Trophoblast cell (in vitro differentiated cells and primary cell): ENCODE measurements around the gene NCAM1.

Source experiments
- DNase-seq, 2 donors: peaks; one replicate each; pipeline ENCODE4 v3.0.0-alpha.2; 2016
- H2AFZ ChIP-seq: 2 replicates; pipeline ENCODE4 v1.6.1; 2013; ENCODE audit warnings: low read length, moderate library complexity, mild to moderate bottlenecking; ENCODE audit not compliant: insufficient read depth, poor library complexity
- H2AK5ac ChIP-seq: 2 replicates; pipeline ENCODE4 v1.6.1; 2013; ENCODE audit warnings: mild to moderate bottlenecking, low read length
- H2BK120ac ChIP-seq: 2 replicates; pipeline ENCODE4 v1.6.1; 2013; ENCODE audit warnings: low read length, mild to moderate bottlenecking, moderate library complexity; ENCODE audit not compliant: insufficient read depth, poor library complexity
- H2BK12ac ChIP-seq: 2 replicates; pipeline ENCODE4 v1.6.1; 2013; ENCODE audit warnings: mild to moderate bottlenecking, low read length, moderate library complexity
- H2BK5ac ChIP-seq: 2 replicates; pipeline ENCODE4 v1.6.1; 2013; ENCODE audit warnings: low read length, low read depth, moderate library complexity, mild to moderate bottlenecking; ENCODE audit not compliant: poor library complexity
- H3K14ac ChIP-seq: 2 replicates; pipeline ENCODE4 v1.6.1; 2013; ENCODE audit warnings: mild to moderate bottlenecking, low read length
- H3K18ac ChIP-seq: 2 replicates; pipeline ENCODE4 v1.6.1; 2013; ENCODE audit warnings: mild to moderate bottlenecking, low read length
- H3K23ac ChIP-seq: 2 replicates; pipeline ENCODE4 v1.6.1; 2013; ENCODE audit warnings: low read length
- H3K27ac ChIP-seq: 2 replicates; pipeline ENCODE4 v1.5.1; 2013; ENCODE audit warnings: low read depth, mild to moderate bottlenecking, inconsistent platforms, low read length, moderate library complexity
- H3K27me3 ChIP-seq: 2 replicates; pipeline ENCODE4 v1.6.1; 2013; ENCODE audit warnings: inconsistent platforms, mild to moderate bottlenecking, low read length, moderate library complexity; ENCODE audit not compliant: insufficient read depth
- H3K36me3 ChIP-seq, 2 experiments: 1 replicate in 1 of 2; 2 replicates in 1 of 2; pipeline ENCODE4 v1.6.1; 2013; ENCODE audit warnings: low read length in 2 of 2, mild to moderate bottlenecking in 2 of 2, moderate library complexity in 1 of 2; ENCODE audit not compliant: insufficient read depth in 2 of 2, control insufficient read depth in 1 of 2
- H3K4ac ChIP-seq: 2 replicates; pipeline ENCODE4 v1.6.1; 2013; ENCODE audit warnings: low read depth, mild to moderate bottlenecking, low read length, moderate library complexity
- H3K4me1 ChIP-seq, 2 experiments: 1 replicate in 1 of 2; 2 replicates in 1 of 2; pipeline ENCODE4 v1.6.1; 2013; ENCODE audit warnings: low read length in 2 of 2, mild to moderate bottlenecking in 2 of 2, moderate library complexity in 1 of 2; ENCODE audit not compliant: insufficient read depth in 2 of 2, control insufficient read depth in 1 of 2
- H3K4me2 ChIP-seq: 2 replicates; pipeline ENCODE4 v1.6.1; 2013; ENCODE audit warnings: inconsistent platforms, mild to moderate bottlenecking, low read length, moderate library complexity
- H3K4me3 ChIP-seq: 2 replicates; pipeline ENCODE4 v1.5.1; 2013; ENCODE audit warnings: mild to moderate bottlenecking, low read depth, low read length, inconsistent platforms
- H3K79me1 ChIP-seq: one replicate; pipeline ENCODE4 v1.6.1; 2013; ENCODE audit warnings: low read length
- H3K79me2 ChIP-seq: 2 replicates; pipeline ENCODE4 v1.6.1; 2013; ENCODE audit warnings: low read length, mild to moderate bottlenecking; ENCODE audit not compliant: control insufficient read depth, insufficient read depth, poor library complexity
- H3K9ac ChIP-seq: 2 replicates; pipeline ENCODE4 v1.6.1; 2013; ENCODE audit warnings: mild to moderate bottlenecking, low read length
- H3K9me3 ChIP-seq: 2 replicates; pipeline ENCODE4 v1.6.1; 2013; ENCODE audit warnings: low read depth, mild to moderate bottlenecking, control low read depth, inconsistent platforms, low read length; ENCODE audit not compliant: insufficient read depth
- H4K12ac ChIP-seq: 2 replicates; pipeline ENCODE4 v1.6.1; 2013; ENCODE audit warnings: low read depth, mild to moderate bottlenecking, low read length, moderate library complexity
- H4K8ac ChIP-seq: 2 replicates; pipeline ENCODE4 v1.6.1; 2013; ENCODE audit warnings: low read depth, mild to moderate bottlenecking, low read length, moderate library complexity
- H4K91ac ChIP-seq: one replicate; pipeline ENCODE4 v1.6.1; 2013; ENCODE audit warnings: low read depth, mild to moderate bottlenecking, low read length, moderate library complexity
- WGBS: extraction: QIAGEN DNeasy Blood & Tissue Kit; methylation state at CpG from one replicate; pipeline ENCODE4 v1.1.7; 2013; ENCODE audit warnings: missing lambda C conversion rate; ENCODE audit not compliant: insufficient read length, insufficient coverage; ENCODE audit errors: extremely low coverage; 5-methylcytosine and 5-hydroxymethylcytosine counted together

The NCAM1 gene

GRCh38 chr11:113271551-113272245 lies 310.5 kb downstream of the NCAM1 start:
- Histone ChIP-seq H3K9ac (no peak overlapping the region), H2AFZ (no peak overlapping the region), H3K36me3 (no peaks in the 10 kb centered on the region), H3K18ac (no peak overlapping the region), H3K4me3 (no peak overlapping the region), H2BK12ac (no peak overlapping the region), H3K9me3 (peaks cover 1% of the 10 kb centered on the region), H3K79me2 (no peaks in the 10 kb centered on the region), H3K27me3 (no peaks in the 10 kb centered on the region), H3K4me2 (no peak overlapping the region), H2BK5ac (no peak overlapping the region), H4K91ac (no peak overlapping the region), H3K14ac (no peak overlapping the region), H4K8ac (no peak overlapping the region), H2BK120ac (no peak overlapping the region), H4K12ac (no peak overlapping the region), H3K4me1 (no peaks in the 10 kb centered on the region), H3K4ac (no peak overlapping the region), H3K27ac (no peak overlapping the region), H3K23ac (no peak overlapping the region), H2AK5ac (no peak overlapping the region), H3K79me1 (no peaks in the 10 kb centered on the region)
- no CpG with 5 or more reads among the region's 14 CpGs for WGBS
- no peak for DNase-seq

- no peak overlapping the region for H3K4me2 ChIP-seq
- DNase-seq = no peak
- H2BK5ac ChIP-seq = no peak overlapping the region
- no peak overlapping the region for H3K18ac ChIP-seq
- no CpG with 5 or more reads among the region's 5 CpGs for WGBS
- H3K27me3 ChIP-seq = no peaks in the 10 kb centered on the region
- no peak overlapping the region for H3K23ac ChIP-seq
- H4K8ac ChIP-seq = no peak overlapping the region
- no peak overlapping the region for H2AFZ ChIP-seq
- no peaks in the 10 kb centered on the region for H3K79me2 ChIP-seq
- peaks cover 1% of the 10 kb centered on the region for H3K9me3 ChIP-seq
- no peak overlapping the region for H4K91ac ChIP-seq
- no peaks in the 10 kb centered on the region for H3K4me1 ChIP-seq
- H3K4ac ChIP-seq = no peak overlapping the region
- H2AK5ac ChIP-seq = no peak overlapping the region
- H3K79me1 ChIP-seq = no peaks in the 10 kb centered on the region
- no peak overlapping the region for H3K27ac ChIP-seq
- no peak overlapping the region for H3K9ac ChIP-seq
- no peak overlapping the region for H4K12ac ChIP-seq
- H3K14ac ChIP-seq = no peak overlapping the region
- no peaks in the 10 kb centered on the region for H3K36me3 ChIP-seq
- H3K4me3 ChIP-seq = no peak overlapping the region
- H2BK12ac ChIP-seq = no peak overlapping the region
- no peak overlapping the region for H2BK120ac ChIP-seq
These were observed 311.1 kb downstream of the NCAM1 start for GRCh38 chr11:113272281-113272680.

- H3K27me3 ChIP-seq = no peaks in the 10 kb centered on the region
- H2AFZ ChIP-seq = no peak overlapping the region
- H2BK12ac ChIP-seq = no peak overlapping the region
- no peaks in the 10 kb centered on the region for H3K79me2 ChIP-seq
- H3K27ac ChIP-seq = no peak overlapping the region
- peaks cover 1% of the 10 kb centered on the region for H3K9me3 ChIP-seq
- no peak overlapping the region for H3K4ac ChIP-seq
- no peak overlapping the region for H3K14ac ChIP-seq
- H2BK120ac ChIP-seq = no peak overlapping the region
- no peak for DNase-seq
- H2BK5ac ChIP-seq = no peak overlapping the region
- H3K79me1 ChIP-seq = no peaks in the 10 kb centered on the region
- no peak overlapping the region for H3K9ac ChIP-seq
- H4K91ac ChIP-seq = no peak overlapping the region
- no peak overlapping the region for H2AK5ac ChIP-seq
- no peak overlapping the region for H4K8ac ChIP-seq
- H4K12ac ChIP-seq = no peak overlapping the region
- H3K4me3 ChIP-seq = no peak overlapping the region
- no peaks in the 10 kb centered on the region for H3K4me1 ChIP-seq
- no peaks in the 10 kb centered on the region for H3K36me3 ChIP-seq
- H3K4me2 ChIP-seq = no peak overlapping the region
- H3K18ac ChIP-seq = no peak overlapping the region
- H3K23ac ChIP-seq = no peak overlapping the region
- no CpG with 5 or more reads among the region's 34 CpGs for WGBS
These were observed 311.9 kb downstream of the NCAM1 start for GRCh38 chr11:113272927-113273615.

- Histone ChIP-seq H2AFZ (no peak overlapping the region), H4K91ac (no peak overlapping the region), H3K9ac (no peak overlapping the region), H2AK5ac (no peak overlapping the region), H2BK120ac (no peak overlapping the region), H3K4me3 (no peak overlapping the region), H3K9me3 (peaks cover 1% of the 10 kb centered on the region), H3K27me3 (no peaks in the 10 kb centered on the region), H3K36me3 (no peaks in the 10 kb centered on the region), H4K12ac (no peak overlapping the region), H4K8ac (no peak overlapping the region), H3K14ac (no peak overlapping the region), H3K79me2 (no peaks in the 10 kb centered on the region), H3K27ac (no peak overlapping the region), H3K4me2 (no peak overlapping the region), H3K4me1 (no peaks in the 10 kb centered on the region), H3K79me1 (no peaks in the 10 kb centered on the region), H3K4ac (no peak overlapping the region), H3K23ac (no peak overlapping the region), H3K18ac (no peak overlapping the region), H2BK12ac (no peak overlapping the region), H2BK5ac (no peak overlapping the region)
- no CpG with 5 or more reads among the region's 10 CpGs for WGBS
- DNase-seq = no peak
These were observed 312.5 kb downstream of the NCAM1 start for GRCh38 chr11:113273720-113274119.
